ENCODE measurements around the gene CHTF18.
"Not testable (repeated sequence)": the region's sequence is repeated elsewhere in the genome, so short reads cannot be mapped to it uniquely, and the experiment has no call there.

The CHTF18 gene

DNA sequence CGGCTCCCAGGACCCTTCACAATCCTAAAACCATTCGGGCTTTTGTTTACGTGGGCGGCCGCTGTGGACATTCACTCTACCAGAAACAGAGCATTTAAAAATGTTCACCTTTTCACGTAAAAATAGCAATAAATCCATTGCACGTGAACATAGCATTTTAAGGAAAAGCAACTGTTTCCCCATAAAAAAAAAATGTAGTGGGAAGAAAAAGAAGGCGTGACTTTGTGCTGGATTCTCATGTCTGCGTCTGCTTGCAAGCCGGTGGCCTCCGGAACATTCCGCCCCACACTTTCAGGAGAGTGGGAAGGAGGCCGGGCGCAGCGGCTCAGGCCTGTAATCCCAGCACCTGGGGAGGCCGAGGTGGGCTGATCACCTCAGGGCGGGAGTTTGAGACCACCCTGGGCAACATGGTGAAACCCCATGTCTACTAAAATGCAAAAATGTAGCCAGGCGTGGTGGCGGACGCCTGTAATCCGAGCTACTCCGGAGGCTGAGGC lies 25.5 kb downstream of the CHTF18 start:
- DNase-seq, result no peak

DNA sequence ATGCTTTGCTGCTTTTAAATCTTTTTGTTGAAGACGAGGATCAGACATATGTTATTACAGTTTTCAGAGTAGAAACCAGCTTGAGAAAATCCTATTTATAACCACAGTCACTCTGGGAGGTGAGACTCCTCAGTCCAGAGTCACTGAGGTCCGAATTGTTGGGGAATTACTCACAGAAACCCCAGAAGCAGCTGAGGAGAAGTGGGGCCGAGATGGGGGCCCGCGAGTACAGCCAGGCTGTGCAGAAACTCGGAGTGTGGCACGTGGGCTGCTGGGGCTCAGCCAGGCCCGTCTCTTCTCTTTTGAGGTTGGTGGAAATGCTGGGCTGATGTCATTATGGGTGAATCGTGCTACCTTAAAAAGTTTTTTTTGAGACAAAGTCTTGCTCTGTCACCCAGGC lies 26.6 kb downstream of the CHTF18 start:
- DNase-seq, result no peak

DNA sequence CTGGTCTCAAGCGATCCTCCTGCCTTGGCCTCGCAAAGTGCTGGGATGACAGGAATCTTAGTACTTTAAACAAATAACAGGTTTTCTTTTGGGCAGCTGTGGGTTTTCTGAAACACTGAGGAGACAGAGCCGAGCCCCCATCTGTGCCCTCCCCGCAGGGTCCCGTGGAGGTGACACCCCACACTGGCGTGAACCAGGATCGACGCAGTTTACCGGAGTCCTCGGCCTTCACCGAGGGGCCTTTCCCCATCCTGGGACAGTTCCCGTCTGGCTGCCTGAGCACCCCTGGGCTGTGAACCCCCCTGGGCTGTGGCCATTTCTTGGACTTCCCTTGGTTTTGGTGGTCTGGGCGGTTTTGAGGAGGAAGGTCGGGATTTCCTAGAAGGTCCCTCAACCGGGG lies 27.4 kb downstream of the CHTF18 start:
- DNase-seq, result no peak

DNA sequence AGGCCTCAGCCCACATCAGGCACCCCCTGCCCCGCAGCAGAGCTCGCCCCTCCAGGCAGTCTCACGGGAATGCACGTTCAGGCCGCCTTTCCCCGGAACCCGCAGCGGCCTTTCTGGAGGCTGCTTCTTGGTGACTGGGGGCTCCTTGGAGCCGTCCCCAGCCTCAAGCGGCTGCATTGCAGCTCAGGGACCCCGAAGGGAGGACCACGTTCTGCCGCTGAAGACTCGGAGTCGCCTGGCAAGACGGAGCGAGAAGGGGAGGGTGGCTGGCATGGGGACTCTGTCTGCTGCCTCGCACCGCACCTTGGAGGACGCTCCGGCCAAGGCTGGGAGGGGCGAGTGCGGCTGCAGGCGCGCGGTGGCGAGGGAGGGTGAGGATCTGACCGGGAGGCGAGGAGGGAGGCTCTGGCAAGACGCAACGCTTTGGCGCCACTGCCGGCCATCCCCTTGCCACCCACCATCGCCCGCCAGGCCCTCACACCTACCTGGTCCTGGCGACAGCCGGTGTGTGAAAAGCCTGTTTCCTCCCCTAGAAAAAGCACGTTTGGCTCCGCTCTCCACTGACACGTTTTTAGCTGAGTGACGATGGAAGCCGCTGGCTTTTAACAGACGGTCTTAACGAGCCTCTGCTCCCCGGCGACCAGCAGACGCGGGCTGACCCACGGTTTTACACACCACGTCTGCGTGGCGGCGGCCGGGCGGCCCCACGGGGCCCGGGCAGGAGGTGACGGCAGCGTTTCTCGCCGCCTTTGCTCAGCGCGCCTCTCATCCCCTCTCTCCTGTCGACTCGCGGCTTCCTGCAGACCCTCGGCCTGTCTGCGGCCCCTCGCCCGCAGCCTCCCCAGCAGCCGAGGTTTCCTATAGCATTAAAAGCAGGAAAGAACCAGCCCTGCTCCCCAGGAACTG lies 28.8 kb downstream of the CHTF18 start:
- no peak for DNase-seq

DNA sequence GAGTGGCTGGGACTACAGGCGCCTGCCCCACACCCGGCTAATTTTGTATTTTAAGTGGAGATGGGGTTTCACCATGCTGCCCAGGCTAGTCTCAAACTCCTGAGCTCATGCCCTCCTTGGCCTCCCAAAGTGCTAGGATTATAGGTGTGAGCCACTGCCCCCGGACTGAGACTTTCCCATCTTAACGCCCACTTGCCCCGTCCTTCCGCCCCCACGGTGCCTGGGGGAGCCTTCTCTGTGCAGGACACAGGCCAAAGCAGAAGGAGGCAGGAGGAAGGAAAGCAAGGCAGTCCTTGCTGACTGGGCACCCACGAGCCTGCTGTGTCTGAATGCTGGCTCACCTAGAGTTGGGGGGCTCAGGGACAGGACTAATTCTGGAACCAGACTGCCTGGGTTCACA lies 29.7 kb downstream of the CHTF18 start:
- no peak for DNase-seq

DNA sequence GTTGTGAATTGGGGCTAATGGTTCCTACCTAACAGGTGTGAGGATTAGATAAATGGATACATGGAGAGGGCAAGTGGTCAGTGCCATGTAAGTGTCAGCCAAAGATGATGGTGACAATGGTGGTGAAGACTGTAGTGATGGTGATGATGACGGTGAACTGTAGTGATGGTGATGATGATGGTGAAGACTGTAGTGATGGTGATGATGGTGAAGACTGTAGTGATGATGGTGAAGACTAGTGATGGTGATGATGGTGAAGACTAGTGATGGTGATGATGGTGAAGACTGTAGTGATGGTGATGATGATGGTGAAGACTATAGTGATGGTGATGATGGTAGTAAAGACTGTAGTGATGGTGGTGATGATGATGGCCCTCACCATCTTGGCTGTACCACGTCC lies 30.2 kb downstream of the CHTF18 start:
- DNase-seq, result no peak

DNA sequence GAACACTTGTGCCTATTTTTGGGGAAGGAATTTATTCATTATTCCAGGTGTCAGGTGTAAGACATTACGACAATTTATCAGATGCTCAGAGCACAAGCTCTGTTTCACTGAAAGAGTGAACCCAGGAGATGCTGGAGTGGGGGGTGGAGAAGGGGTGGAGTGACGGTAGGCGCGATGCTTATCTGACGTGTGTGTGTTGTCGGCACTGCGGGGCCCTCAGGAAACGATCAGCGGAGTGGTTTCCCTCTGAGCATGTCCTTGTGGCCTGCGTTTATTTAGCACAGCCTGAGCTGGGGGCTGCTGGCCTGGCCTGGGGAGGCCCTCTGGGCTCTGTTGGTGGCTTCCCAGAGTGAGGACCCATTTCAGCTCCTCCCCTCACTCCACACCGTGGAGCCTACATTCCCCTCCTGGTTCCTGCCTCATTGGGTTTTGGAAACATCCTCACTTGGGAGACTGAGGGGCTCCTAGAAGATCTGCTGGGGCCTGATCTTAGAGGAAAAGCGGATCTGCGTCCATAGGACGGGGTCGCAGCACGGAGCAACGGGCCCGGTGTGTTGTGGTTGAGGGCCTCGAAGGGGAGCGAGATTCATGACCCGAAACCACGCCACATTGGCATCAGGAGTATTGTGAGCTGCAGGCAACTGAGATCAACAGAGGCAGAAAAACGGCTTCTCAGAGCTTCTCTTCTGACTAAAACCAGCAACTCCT lies 31.1 kb downstream of the CHTF18 start:
- peak; percentile 78 for DNase-seq

DNA sequence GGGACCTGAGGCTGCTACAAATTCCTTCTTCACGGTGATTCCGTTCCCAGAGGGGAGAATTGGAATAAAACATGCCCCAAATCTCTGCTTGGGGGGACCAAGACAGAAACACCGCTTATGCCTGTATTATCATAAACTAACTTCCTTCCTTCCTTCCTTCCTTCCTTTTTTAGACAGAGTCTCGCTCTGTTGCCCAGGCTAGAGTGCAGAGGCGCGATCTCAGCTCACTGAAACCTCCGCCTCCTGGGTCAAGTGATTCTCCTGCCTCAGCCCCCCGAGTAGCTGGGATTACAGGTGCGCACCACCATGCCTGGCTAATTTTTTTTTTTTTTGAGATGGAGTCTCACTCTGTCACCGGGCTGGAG lies 31.6 kb downstream of the CHTF18 start:
- not testable (repeated sequence) for DNase-seq

DNA sequence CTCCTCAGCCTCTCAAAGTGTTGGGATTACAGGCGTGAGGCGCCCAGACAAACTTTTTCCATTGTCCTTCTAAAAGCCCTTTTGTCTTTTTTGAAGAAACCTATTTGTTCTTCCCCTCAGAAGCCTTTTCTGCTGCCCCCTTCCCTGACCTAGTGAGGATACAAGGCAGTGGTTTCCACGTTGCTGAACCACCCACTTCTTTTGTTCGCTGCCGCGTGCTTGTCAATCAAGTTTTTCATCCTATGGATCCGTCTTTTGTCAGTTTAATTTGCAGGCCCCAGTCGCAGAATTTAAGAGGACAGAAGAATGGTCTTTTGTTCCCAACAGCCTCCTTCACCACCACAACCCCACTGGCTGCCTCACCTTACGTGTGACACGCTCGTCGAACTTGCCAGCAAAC lies 32.3 kb downstream of the CHTF18 start:
- no peak for DNase-seq

DNA sequence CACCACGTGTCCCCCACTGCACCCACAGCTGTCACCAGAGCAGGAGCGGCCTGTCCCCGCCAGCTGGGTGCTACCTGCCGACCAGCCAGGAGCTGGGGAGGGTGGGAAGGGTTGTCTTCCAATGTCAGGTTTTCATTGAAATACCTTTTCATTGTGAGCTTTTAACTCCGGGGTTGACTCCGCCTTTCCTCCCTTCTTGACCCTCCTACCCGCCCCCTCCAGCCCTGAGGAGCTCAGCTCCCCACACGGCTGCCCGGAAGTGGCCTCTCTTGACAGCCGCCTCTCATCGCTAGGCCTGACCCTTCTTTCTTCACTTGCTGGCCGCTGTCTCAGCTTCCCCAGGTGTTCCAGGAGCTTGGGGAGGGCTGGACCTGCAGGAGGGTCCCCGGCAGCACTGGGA lies 33.3 kb downstream of the CHTF18 start:
- DNase-seq, result no peak

DNA sequence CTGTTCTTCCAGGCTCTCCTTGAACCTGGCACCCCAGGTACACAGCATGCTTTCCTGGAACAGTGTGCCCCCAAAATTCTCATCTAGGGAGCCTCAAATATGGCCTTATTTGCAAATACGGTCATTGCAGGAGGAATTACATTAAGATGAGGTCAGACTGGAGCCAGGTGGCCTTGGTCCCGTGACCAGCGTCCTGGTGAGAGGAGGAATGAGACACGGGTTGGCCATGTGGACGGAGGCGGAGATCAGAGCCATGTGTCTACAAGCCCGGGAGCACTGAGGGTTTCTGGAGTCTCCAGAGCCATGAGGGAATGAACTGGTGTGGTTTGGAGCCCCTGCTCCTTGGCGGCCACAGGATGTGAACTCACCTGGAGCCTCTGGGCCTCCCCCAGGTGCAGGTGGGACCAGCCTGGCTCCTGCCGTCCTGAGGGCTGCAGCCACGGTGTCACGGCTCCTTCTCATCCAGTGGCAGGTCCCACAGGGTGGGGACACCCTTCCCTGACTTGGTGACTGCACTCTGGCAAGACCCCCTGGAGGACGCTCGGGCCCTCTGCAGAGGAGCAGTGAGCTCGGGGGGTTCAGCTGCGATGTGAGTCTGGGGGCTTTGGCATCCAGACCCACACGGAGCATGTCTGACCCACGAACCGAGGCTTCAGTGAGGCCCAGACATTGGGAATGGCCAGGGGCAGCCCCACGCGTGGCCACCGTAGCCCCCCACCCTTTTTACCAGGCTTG lies 33.9 kb downstream of the CHTF18 start:
- DNase-seq, result no peak

DNA sequence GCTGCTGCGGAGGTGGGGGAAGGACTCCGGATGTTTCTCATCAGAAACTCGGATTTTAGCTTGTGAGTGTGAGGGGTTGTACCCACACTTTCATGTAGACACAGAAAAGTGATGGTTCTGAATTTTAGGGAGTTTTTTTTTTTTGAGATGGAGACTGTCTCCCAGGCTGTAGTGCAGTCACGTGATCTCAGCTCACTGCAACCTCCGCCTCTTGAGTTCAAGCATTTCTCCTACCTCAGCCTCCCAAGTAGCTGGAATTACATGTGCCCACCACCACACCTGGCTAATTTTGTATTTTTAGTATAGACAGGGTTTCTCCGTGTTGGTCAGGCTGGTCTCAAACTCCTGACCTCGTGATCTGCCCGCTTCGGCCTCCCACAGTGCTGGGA lies 34.5 kb downstream of the CHTF18 start:
- no peak for DNase-seq

DNA sequence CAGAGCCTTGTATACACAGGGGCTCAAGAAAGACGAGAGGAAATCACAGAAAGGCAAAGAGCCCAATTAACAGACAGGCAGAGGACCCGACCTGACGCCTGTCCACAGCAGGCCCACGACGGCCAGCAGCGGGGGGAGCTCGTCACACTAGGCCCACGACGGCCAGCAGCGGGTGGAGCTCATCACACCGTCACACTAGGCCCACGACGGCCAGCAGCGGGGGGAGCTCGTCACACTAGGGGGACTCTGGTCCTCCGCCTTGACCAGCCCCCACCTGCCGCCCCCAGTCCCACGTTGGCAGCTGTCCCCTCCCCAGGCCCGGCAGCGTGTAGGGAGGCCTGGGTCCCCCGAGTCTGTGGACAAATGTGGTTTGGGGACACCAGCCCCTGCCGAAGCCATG lies 35.8 kb downstream of the CHTF18 start:
- DNase-seq, result no peak

DNA sequence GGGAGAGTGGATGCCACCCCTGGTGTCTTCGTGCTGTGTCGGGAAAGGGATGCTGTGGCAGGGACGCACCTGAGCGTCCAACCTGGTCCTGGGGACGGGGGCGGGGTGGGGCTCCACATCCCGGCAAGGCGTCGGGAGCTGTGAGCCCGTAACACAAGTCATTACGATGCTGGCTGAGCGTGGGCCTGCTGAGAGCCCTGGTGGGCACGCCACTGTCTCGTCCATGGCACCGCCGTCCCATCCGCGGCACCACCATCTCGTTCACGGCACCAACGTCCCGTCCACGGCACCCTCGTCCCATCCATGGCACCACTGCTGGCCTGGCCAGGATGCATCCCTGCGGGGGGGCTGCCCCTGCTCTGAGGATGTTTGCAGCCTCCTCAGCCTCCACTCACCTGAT lies 36.2 kb downstream of the CHTF18 start:
- DNase-seq, result no peak

DNA sequence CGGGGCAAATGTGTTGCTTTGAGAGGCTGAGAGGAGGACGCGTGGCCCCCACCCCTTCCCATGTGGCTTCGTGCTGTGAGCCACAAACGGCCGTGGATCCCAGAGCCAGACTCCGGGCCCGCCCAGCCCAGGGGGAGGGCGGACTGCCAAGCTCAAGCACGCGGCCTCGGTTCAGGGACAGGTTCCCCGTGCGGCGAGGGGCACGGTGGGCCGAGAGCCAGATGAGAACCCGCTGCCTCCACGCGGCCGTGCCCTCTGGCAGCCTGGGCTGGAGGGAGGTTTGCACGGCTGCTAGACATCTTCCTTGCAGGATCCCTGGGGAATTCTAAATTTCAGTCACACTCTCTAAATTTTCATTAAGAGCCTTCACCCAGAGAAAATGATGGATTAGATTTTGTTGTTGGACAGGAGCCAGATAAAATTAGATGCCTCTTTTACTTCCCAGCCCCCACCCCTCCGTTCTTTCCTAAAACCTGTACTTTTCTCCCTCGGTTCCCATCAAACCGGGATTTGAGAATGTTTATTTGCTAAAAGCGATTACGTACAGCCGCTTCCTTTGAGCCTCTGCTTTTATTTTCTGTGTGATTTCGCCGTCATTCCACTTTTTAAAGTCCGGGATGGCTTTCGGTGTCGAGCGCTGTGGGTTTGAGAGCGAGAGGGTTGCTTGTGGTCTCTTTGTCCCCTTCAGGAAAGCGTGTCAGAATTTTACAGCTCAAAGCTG lies 37.1 kb downstream of the CHTF18 start:
- DNase-seq, result no peak

DNA sequence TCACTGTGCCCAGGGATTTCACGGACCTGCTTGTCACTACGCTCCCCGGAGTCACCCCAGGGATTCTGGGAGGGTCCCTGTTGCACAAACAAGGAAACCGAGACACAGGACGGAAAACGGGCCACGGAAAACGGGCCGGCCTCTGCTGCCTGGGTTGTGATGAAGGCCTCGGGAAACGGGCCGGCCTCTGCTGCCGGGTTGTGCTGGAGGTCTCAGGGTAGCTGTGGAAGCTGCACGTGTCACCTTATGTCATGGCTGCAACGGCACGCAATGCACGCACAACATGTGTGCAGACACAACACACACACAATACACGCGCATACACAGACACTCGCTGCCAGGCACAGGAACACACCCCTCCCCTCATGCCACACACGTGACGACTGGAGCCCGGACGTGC lies 39.1 kb downstream of the CHTF18 start:
- DNase-seq, result no peak

DNA sequence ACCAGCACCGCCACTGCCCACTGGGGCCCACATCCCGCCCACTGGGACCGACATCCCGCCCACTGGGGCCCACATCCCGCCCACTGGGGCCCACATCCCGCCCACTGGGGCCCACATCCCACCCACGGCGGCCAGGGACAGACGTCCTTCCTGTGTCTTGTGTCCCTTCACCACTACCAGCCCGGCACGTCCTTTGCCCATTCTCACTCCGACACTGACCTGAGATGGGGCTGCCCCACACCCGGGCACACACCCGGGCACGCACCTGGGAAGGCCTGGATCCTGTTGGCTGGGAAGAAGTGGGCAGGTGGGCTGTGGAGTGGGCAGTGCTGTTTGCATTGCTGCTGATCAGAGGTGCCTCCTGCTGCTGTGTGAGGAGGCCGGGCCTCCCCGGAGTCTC lies 40.5 kb downstream of the CHTF18 start:
- DNase-seq, result no peak

DNA sequence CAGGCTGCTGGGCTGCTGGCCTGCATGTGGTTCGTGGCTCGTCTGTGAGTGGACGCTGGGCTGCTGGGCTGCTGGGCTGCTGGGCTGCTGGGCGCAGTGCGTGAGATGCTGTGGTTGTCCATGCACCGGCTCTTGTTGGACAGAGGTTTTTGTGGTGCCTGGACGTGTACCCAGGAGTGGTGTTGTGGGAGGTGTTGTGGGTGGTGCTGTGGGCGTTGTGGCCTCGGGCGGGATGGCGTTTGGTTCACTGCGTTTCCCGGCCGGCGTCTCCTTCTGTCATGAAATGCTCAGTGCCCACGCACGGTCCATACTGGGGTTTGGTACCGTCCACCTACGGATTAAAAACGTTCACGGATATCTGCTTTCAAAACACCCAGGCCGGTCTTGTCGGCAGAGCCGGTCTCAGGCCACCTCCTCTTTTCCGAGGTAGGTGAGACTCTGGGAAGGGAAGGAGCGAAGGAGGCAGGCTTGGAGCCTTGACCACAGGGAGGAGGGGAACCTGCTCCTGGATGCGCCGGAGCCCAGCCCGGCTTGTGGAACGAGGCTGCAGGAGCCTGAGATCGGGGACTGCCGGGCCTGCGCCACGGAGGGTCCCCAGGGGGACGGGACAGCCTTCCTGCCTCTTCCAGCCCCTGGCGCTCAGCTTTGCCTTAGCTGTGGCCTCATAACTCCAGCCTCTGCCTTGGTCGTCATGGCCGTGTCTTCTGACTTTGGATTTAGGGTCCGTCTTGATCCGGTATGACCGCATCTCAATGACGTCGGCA lies 41.9 kb downstream of the CHTF18 start:
- DNase-seq, result no peak

DNA sequence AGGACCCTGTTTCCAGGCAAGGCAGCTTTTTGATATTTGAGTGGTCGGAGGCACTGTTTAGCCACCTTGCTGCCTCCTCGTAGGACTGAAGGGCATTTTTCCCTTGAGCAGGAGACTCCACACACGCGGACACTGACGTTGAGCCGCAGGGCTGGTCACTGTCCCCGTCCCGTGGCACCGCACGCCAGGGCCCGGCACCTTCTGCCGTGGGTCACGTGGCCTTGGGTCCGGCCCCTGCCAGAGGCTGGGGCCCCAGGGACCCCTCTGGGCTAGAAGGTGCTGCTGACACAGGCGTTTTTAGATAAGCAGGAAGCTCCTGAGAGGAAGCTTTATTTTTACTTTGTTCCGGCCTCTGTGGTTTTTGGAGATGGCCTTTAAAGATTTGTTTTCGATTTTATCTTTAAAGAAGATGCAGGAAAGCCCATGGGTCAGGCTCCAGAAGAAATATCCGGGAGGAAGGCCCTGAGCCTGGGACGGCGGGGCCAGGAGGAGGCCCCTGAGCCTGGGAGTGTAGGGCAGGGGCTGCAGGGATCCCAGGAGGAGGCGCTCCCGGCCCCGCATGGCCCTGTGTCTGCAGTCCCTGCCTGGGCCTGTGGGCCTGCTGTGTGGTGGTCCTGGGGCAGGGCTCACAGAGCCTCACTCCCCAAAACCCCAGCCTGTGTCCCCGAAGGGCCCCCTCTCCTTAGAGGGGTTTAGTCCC lies 42.6 kb downstream of the CHTF18 start:
- DNase-seq, result no peak

DNA sequence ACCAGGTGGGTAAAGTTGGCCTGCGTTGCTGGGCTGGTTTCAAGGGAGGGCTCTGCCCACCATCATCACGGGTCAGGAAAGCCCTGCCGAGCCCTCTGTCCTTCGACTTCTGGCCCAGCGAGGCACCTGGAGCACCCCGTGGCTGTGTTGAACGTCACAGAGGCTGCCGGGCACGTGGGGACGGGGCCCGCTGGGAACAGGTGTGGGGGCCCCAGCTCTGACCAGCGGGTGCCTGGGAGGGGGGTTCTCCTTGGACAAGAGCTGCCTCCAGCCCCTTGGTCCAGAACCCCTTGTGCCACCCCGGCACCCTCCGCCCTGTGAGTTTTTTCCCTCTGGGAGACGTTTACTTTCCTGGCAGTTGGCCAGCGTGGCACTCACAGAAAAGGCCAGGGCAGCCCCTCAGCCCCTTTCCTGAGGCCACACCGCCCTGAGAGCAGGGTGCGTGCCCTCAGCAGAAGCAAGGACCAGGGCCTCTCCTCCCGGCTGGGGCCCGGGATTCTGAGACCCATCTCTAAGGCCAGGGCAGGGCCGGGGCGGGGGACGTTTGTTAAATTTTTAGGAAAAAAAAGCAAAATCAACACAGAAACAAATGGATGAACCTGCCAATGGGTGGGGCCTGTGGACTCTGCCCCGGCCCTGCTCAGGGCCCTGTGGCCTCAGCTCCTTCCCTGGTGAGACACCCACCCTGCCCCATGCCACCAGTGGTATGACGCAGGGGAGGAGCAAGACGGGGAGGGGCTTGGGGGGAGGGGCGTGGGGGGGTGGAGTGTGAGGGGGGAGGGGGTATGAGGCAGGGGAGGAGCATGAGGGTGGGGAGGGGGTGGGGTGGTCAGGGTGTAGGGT lies 43.4 kb downstream of the CHTF18 start:
- DNase-seq, result no peak
